ENCODE results near the gene ANGPTL7.

DNA sequence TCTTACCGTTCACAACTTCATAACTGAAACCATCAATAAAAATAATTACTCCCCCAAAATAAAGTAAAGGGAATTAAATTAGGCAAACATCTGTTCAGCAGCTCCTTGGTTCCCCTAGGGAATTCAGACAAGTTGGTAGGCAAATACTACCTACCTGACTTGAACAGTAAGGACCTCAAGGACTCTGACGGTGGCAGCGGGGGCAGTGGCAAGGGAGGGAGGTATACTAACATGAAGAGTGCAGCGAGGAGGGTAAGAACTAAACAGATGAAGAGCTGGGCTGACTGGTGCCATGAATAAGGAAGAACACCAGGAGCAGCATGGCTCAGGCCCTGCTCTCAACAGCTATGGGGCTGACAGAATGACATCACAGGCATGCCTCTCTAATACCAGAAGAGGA lies 40.0 kb downstream of the ANGPTL7 start:
- TF ChIP-seq POLR2A (IDR thresholded peaks at IDR 0.05; ENCODE audit: low read depth, low read length) (no peak), POLR2AphosphoS5 (IDR thresholded peaks at IDR 0.05; ENCODE audit: low read depth, low read length) (no peak), PAX5 (IDR thresholded peaks at IDR 0.05; ENCODE audit: insufficient read depth, low read length, severe bottlenecking) (no peak)

Data from GM12891 (cell line).